Right cardiac atrium (tissue), 5 donors: ENCODE data around the gene DAAM1. TPM values are rescaled to one million over a fixed set of nuclear protein-coding genes. Genes with fewer than 3 reads are reported as not detected.

Experiments used
- ATAC-seq, 2 donors: fragments of 200-7000 bp; cut with Tn5 transposase; one replicate each; pipeline versions ENCODE4 v1.8.0 to v1.9.1; 2020; ENCODE audit warnings: moderate library complexity in 2 of 2, mild to moderate bottlenecking in 1 of 2
- DNase-seq, 3 donors: peaks; one replicate each; pipeline ENCODE4 v3.0.0-alpha.2; 2020
- H3K27ac ChIP-seq: one replicate; pipeline ENCODE4 v1.5.1; 2013; ENCODE audit warnings: mild to moderate bottlenecking, low read length, control low read depth, moderate library complexity
- H3K27me3 ChIP-seq: one replicate; pipeline ENCODE4 v1.6.1; 2013; ENCODE audit not compliant: control insufficient read depth, insufficient read depth
- H3K4me1 ChIP-seq: one replicate; pipeline ENCODE4 v1.6.1; 2013; ENCODE audit warnings: low read length; ENCODE audit not compliant: control insufficient read depth, insufficient read depth
- H3K4me3 ChIP-seq: one replicate; pipeline ENCODE4 v1.5.1; 2013; ENCODE audit warnings: low read length, control low read depth
- H3K9me3 ChIP-seq: one replicate; pipeline ENCODE4 v1.6.1; 2013; ENCODE audit warnings: low read length; ENCODE audit not compliant: control insufficient read depth
- WGBS: extraction: QIAGEN DNeasy Blood & Tissue Kit; methylation state at CpG from one replicate; pipeline ENCODE4 v1.1.7; 2013; 5-methylcytosine and 5-hydroxymethylcytosine counted together
- intact Hi-C, 4 donors: fragments of 100-400 bp; cut with DNase I; formaldehyde crosslinking; loops; one replicate each; pipeline versions ENCODE4 v1.11.0 to v1.14.0; 2022 to 2023
- polyA plus RNA-seq: library from polyadenylated mRNA; stranded (reverse); fragments of 200-250 nt; gene quantifications from one replicate; pipeline ENCODE4 v1.2.3, GENCODE V29; 2013
- total RNA-seq, 4 donors: library from RNA; stranded (reverse); fragmentation: NEBNext Ultra II Directional; extraction: Animal tissue kit (Norgen Biotek cat#: 25700); gene quantifications; one replicate each; pipeline ENCODE4 v1.2.1, GENCODE V29; 2021
- donor health status: healthy with polysubstance abuse.
- donor health status: DM: no; HTN: yes; CAD: no.
- donor health status: DM: no; HTN: no; CAD: no.
- donor health status: DM: no; HTN: yes; CAD: no; lungs with severe emphysema.
- donor health status: DM: yes; HTN: yes; CAD: no.

DAAM1 gene
- total and polyA plus RNA-seq, 5 donors = 30.7 to 152 (median 107) TPM

GRCh38 chr14:59349258-59349701 lies 160.8 kb downstream of the DAAM1 start:
- no peak overlapping the region for H3K4me3 ChIP-seq
- peaks cover 7% of the 10 kb centered on the region for H3K4me1 ChIP-seq
- no peak for DNase-seq
- H3K27me3 ChIP-seq = no peaks in the 10 kb centered on the region
- 24% methylated on average over 4 of the region's 4 CpGs for whole genome bisulfite sequencing
- peak in 1 of 2 donors; percentile 22 for ATAC-seq
- H3K27ac ChIP-seq = peak overlapping the region; percentile 54
- intact Hi-C loops = loop anchor here in 2 of 4 donors (10.0 kb wide), 2 partner anchors 86 to 96 kb away; no protein-coding TSS in a partner anchor
- no peaks in the 10 kb centered on the region for H3K9me3 ChIP-seq

- no peak for ATAC-seq
- intact Hi-C loops = no loop called here
These were observed 164.5 kb downstream of the DAAM1 start for GRCh38 chr14:59352961-59353360.

GRCh38 chr14:59354666-59355065 lies 166.2 kb downstream of the DAAM1 start:
- no peaks in the 10 kb centered on the region for H3K9me3 ChIP-seq
- H3K27ac ChIP-seq = peak overlapping the region; percentile 61
- ATAC-seq (no peak), DNase-seq (no peak)
- intact Hi-C loops = no loop called here
- no peaks in the 10 kb centered on the region for H3K27me3 ChIP-seq
- no peak overlapping the region for H3K4me3 ChIP-seq
- H3K4me1 ChIP-seq = peaks cover 4% of the 10 kb centered on the region
- WGBS = 64% methylated on average over 3 of the region's 3 CpGs

More at GRCh38 chr14:59352961-59353360, 164.5 kb downstream of the DAAM1 start:
- H3K27me3 ChIP-seq = no peaks in the 10 kb centered on the region
- 46% methylated on average over 3 of the region's 3 CpGs for WGBS
- H3K9me3 ChIP-seq = no peaks in the 10 kb centered on the region
- no peak overlapping the region for H3K4me3 ChIP-seq
- peaks cover 9% of the 10 kb centered on the region for H3K4me1 ChIP-seq
- DNase-seq = peak in 1 of 3 donors; percentile 55
- no peak overlapping the region for H3K27ac ChIP-seq

GRCh38 chr14:59355091-59355490 lies 166.6 kb downstream of the DAAM1 start:
- no peaks in the 10 kb centered on the region for H3K27me3 ChIP-seq
- DNase-seq = no peak
- WGBS = 69% methylated on average over 3 of the region's 3 CpGs
- H3K9me3 ChIP-seq = no peaks in the 10 kb centered on the region
- ATAC-seq = no peak
- H3K27ac ChIP-seq = peak overlapping the region; percentile 51
- intact Hi-C loops = no loop called here
- peaks cover 4% of the 10 kb centered on the region for H3K4me1 ChIP-seq
- H3K4me3 ChIP-seq = no peak overlapping the region

- intact Hi-C loops = no loop called here
- H3K4me1 ChIP-seq = peaks cover 5% of the 10 kb centered on the region
- H3K27me3 ChIP-seq = no peaks in the 10 kb centered on the region
- H3K9me3 ChIP-seq = no peaks in the 10 kb centered on the region
- no peak overlapping the region for H3K4me3 ChIP-seq
- WGBS = 64% methylated on average over 2 of the region's 2 CpGs
- ATAC-seq = no peak
- H3K27ac ChIP-seq = no peak overlapping the region
- DNase-seq = no peak
These were observed 167.8 kb downstream of the DAAM1 start for GRCh38 chr14:59356312-59356711.

GRCh38 chr14:59356767-59357166 lies 168.3 kb downstream of the DAAM1 start:
- Histone ChIP-seq H3K4me3 (no peak overlapping the region), H3K27ac (peak overlapping the region; percentile 48), H3K9me3 (no peaks in the 10 kb centered on the region), H3K4me1 (peaks cover 8% of the 10 kb centered on the region), H3K27me3 (no peaks in the 10 kb centered on the region)
- WGBS = 77% methylated on average over 3 of the region's 3 CpGs
- DNase-seq (no peak), ATAC-seq (no peak)
- intact Hi-C loops = no loop called here

GRCh38 chr14:59358102-59358501 lies 169.6 kb downstream of the DAAM1 start:
- 24% methylated on average over 1 of the region's 1 CpG for WGBS
- DNase-seq (peak; percentile 80 to 81 (median 81)), ATAC-seq (peak; percentile 95 to 96)
- H3K4me1 ChIP-seq = peaks cover 8% of the 10 kb centered on the region
- intact Hi-C loops = no loop called here
- no peaks in the 10 kb centered on the region for H3K9me3 ChIP-seq
- H3K27me3 ChIP-seq = no peaks in the 10 kb centered on the region
- no peak overlapping the region for H3K4me3 ChIP-seq
- peak overlapping the region; percentile 91 for H3K27ac ChIP-seq

GRCh38 chr14:59358784-59359183 lies 170.3 kb downstream of the DAAM1 start:
- DNase-seq (no peak), ATAC-seq (no peak)
- Histone ChIP-seq H3K4me1 (peaks cover 8% of the 10 kb centered on the region), H3K9me3 (no peaks in the 10 kb centered on the region), H3K4me3 (no peak overlapping the region), H3K27me3 (no peaks in the 10 kb centered on the region), H3K27ac (peak overlapping the region; percentile 91)
- intact Hi-C loops = no loop called here
- WGBS = 81% methylated on average over 1 of the region's 1 CpG

- intact Hi-C loops = loop anchor here in 1 of 4 donors (10.0 kb wide), 1 partner anchor 65 kb away; no protein-coding TSS in a partner anchor
- 39% methylated on average over 4 of the region's 4 CpGs for WGBS
- Histone ChIP-seq H3K27me3 (no peaks in the 10 kb centered on the region), H3K27ac (no peak overlapping the region), H3K9me3 (no peaks in the 10 kb centered on the region), H3K4me1 (peaks cover 8% of the 10 kb centered on the region), H3K4me3 (no peak overlapping the region)
- ATAC-seq (no peak), DNase-seq (no peak)
These were observed 171.1 kb downstream of the DAAM1 start for GRCh38 chr14:59359431-59360124.

- Histone ChIP-seq H3K4me1 (peaks cover 8% of the 10 kb centered on the region), H3K27me3 (no peaks in the 10 kb centered on the region), H3K4me3 (no peak overlapping the region), H3K27ac (no peak overlapping the region), H3K9me3 (no peaks in the 10 kb centered on the region)
- DNase-seq = no peak
- intact Hi-C loops = loop anchor here in 1 of 4 donors (10.0 kb wide), 1 partner anchor 65 kb away; no protein-coding TSS in a partner anchor
- no peak for ATAC-seq
These were observed 171.8 kb downstream of the DAAM1 start for GRCh38 chr14:59360233-59360632.

- 45% methylated on average over 13 of the region's 13 CpGs for WGBS
- intact Hi-C loops = loop anchor here in 1 of 4 donors (10.0 kb wide), 1 partner anchor 64 kb away; no protein-coding TSS in a partner anchor
- Histone ChIP-seq H3K4me3 (no peak overlapping the region), H3K9me3 (no peaks in the 10 kb centered on the region), H3K4me1 (peaks cover 8% of the 10 kb centered on the region), H3K27me3 (no peaks in the 10 kb centered on the region), H3K27ac (peak overlapping the region; percentile 93)
- DNase-seq (peak; percentile 72 to 89 (median 88)), ATAC-seq (peak; percentile 50 to 66)
These were observed 172.7 kb downstream of the DAAM1 start for GRCh38 chr14:59360923-59361794.
